Endothelial cell of umbilical vein (primary cell): Measurements from ENCODE around the gene PSMD14.

Experiments used
- CTCF ChIP-seq, 2 donors: IDR thresholded peaks; 1 replicate in 1 of 2; 2 replicates in 1 of 2; pipeline ENCODE4 v1.5.1; 2011; ENCODE audit warnings: low read length in 2 of 2, mild to moderate bottlenecking in 2 of 2, moderate library complexity in 2 of 2, control low read depth in 1 of 2, inconsistent platforms in 1 of 2, low read depth in 1 of 2; ENCODE audit not compliant: insufficient read depth in 1 of 2; ENCODE audit errors: extremely low read depth in 1 of 2
- POLR2A ChIP-seq: IDR thresholded peaks from 2 replicates; pipeline ENCODE4 v1.6.1; 2012; ENCODE audit warnings: low read depth, mild to moderate bottlenecking, control low read depth, low read length

DNA sequence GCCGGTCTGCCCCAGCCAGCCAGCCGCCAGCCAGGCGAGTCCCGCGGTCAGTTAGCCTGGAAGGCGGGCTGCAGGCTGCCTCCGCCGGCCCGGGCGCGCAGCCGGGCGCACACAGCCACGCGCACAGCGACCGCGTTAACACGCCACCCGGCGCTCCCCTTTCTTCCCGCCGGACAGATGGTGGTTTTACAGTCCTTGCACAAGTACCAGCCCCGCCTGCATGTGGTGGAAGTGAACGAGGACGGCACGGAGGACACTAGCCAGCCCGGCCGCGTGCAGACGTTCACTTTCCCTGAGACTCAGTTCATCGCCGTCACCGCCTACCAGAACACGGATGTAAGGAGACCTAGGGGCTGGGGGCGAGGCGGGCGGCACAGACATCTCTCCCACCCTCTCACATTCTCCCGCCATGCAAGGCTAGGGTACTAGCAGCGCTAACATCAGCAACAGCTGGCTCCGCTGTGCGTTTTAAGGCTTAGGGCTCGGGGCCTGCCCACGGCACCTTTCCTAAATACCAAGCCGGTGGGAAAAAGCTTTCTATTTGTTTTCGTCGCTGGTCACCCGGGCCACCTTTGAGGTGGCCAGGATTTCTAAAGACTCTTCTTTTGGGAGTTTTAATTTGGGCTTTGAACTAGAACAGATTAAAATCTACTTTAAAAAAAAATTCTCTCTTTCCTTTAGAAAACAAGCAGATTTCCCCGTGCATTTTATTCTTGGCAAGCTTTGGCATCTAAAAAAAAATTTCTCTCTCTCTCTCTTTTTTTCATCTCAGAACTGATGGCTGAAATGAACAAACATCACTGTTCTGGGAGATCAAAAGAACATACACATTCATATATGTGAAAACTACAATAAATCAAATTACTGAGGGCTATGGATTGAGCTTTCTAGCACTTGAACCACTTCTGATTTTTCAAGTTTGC lies 110.8 kb downstream of the PSMD14 start:
- no peak for TF ChIP-seq POLR2A
- TF ChIP-seq CTCF (IDR thresholded peaks at IDR 0.05; ENCODE audit: extremely low read depth in 1 of 2, insufficient read depth in 1 of 2, low read depth in 1 of 2, low read length in 2 of 2): no peak
